Measurements from ENCODE around the gene RD3L. TPM values are rescaled to one million over a fixed set of nuclear protein-coding genes. Genes with fewer than 3 reads are reported as not detected.

RD3L gene
- total RNA-seq, 1 experiment from 2014 or later: not detected

- peak; percentile 86 for DNase-seq (ENCODE audit: low read depth, low spot score)
- Histone ChIP-seq H3K36me3 (ENCODE audit: control insufficient read depth in 1 of 2, insufficient read depth in 2 of 2, low read length in 2 of 2) (peaks cover 7% of the 10 kb centered on the region in 2 experiments; a peak in 3 of 4 replicates), H3K79me2 (ENCODE audit: insufficient read depth, low read length) (peaks cover 52% of the 10 kb centered on the region), H3K4me3 (replicated peaks in 1 of 2; ENCODE audit: low read depth in 1 of 2, low read length in 2 of 2) (peak overlapping the region; percentile 94 to 99), H3K4me1 (ENCODE audit: control insufficient read depth in 1 of 2, insufficient read depth in 2 of 2, low read length in 2 of 2) (peaks cover 6 to 16% of the 10 kb centered on the region in 2 experiments; a peak in 3 of 4 replicates), H2AFZ (ENCODE audit: low read depth, low read length, poor library complexity, severe bottlenecking) (peak overlapping the region; percentile 70), H3K9me2 (ENCODE audit: insufficient read depth) (no peaks in the 10 kb centered on the region), H3K9ac (ENCODE audit: low read length) (peak overlapping the region; percentile 89), H3K27me3 (ENCODE audit: insufficient read depth, low read length) (no peaks in the 10 kb centered on the region), H4K20me1 (ENCODE audit: insufficient read depth) (no peaks in the 10 kb centered on the region), H3K27ac (ENCODE audit: low read depth, low read length) (peak overlapping the region; percentile 85), H3K4me2 (ENCODE audit: low read length) (peak overlapping the region; percentile 88), H3K9me3 (ENCODE audit: control insufficient read depth in 1 of 2, insufficient read depth in 1 of 2, low read depth in 1 of 2, low read length in 2 of 2) (no peaks in the 10 kb centered on the region)
- RAD21 ChIA-PET (ENCODE audit: low non-redundant PET in 1 of 2, low total read pairs in 2 of 2, uncharacterized antibody in 2 of 2, unreplicated experiment in 2 of 2): interaction anchor here in 1 of 2 experiments (0.7 kb wide), 1 partner anchor 17 kb away, joined by 4 read pairs; no protein-coding TSS in a partner anchor
- intact Hi-C loops (cut with micrococcal nuclease): no loop called here
- BruUV-seq (replicated peaks): TSS peak; percentile 77
- POLR2A ChIA-PET: interaction anchor here (1.2 kb wide), 1 partner anchor 60 kb away, joined by 3 read pairs; no protein-coding TSS in a partner anchor
- CTCF ChIA-PET: interaction anchor here (0.6 to 1.4 kb wide), 8 partner anchors 10 to 115 kb away, joined by 3 to 4 read pairs (median 3); no protein-coding TSS in a partner anchor
- peak; percentile 98 for ATAC-seq
- TF ChIP-seq EZH2 (IDR thresholded peaks at IDR 0.05) (no peak), POLR2AphosphoS5 (IDR thresholded peaks at IDR 0.05; ENCODE audit: low read depth, low read length) (peak; percentile 97), SIN3A (IDR thresholded peaks at IDR 0.05; ENCODE audit: low read depth) (peak; percentile 93), ZNF274 (IDR thresholded peaks at IDR 0.05; ENCODE audit: low read depth, low read length) (no peak), EGR1 (IDR thresholded peaks at IDR 0.05; ENCODE audit: low read depth) (0 out of 2 replicates have a peak, but pooled peaks have one; percentile 56), SRF (IDR thresholded peaks at IDR 0.05; ENCODE audit: low read depth) (peak; percentile 30; the same call in 1 of the 2 replicates), FOSL1 (IDR thresholded peaks at IDR 0.05; ENCODE audit: low read depth) (0 out of 2 replicates have a peak, but pooled peaks have one; percentile 15), ELF1 (IDR thresholded peaks at IDR 0.05; ENCODE audit: borderline replicate concordance, low read depth) (peak; percentile 97), SP1 (IDR thresholded peaks at IDR 0.05; ENCODE audit: low read depth) (peak; percentile 71), CBX3 (IDR thresholded peaks at IDR 0.05; ENCODE audit: low read depth) (peak; percentile 90; the same call in 1 of the 2 replicates), TCF7L2 (IDR thresholded peaks at IDR 0.05; ENCODE audit: borderline replicate concordance, extremely low read depth, insufficient read depth, insufficient read length) (peak; percentile 31), EZH2phosphoT487 (IDR thresholded peaks at IDR 0.05; ENCODE audit: borderline replicate concordance) (no peak), JUND (IDR thresholded peaks at IDR 0.05) (0 out of 2 replicates have a peak, but pooled peaks have one; percentile 17), ZFX (IDR thresholded peaks at IDR 0.05) (peak; percentile 89), CEBPB (IDR thresholded peaks at IDR 0.05; ENCODE audit: low read depth) (no peak), RAD21 (IDR thresholded peaks at IDR 0.05; ENCODE audit: low read depth) (0 out of 2 replicates have a peak, but pooled peaks have one; percentile 24), YY1 (IDR thresholded peaks at IDR 0.05; ENCODE audit: extremely low read depth, insufficient replicate concordance, low read depth, low read length) (peak; percentile 77), REST (IDR thresholded peaks at IDR 0.05; ENCODE audit: low read depth) (no peak)
- TF ChIP-seq, protein P1, sequence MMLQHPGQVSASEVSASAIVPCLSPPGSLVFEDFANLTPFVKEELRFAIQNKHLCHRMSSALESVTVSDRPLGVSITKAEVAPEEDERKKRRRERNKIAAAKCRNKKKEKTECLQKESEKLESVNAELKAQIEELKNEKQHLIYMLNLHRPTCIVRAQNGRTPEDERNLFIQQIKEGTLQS (IDR thresholded peaks at IDR 0.05): no peak
- TF ChIP-seq, protein P2, sequence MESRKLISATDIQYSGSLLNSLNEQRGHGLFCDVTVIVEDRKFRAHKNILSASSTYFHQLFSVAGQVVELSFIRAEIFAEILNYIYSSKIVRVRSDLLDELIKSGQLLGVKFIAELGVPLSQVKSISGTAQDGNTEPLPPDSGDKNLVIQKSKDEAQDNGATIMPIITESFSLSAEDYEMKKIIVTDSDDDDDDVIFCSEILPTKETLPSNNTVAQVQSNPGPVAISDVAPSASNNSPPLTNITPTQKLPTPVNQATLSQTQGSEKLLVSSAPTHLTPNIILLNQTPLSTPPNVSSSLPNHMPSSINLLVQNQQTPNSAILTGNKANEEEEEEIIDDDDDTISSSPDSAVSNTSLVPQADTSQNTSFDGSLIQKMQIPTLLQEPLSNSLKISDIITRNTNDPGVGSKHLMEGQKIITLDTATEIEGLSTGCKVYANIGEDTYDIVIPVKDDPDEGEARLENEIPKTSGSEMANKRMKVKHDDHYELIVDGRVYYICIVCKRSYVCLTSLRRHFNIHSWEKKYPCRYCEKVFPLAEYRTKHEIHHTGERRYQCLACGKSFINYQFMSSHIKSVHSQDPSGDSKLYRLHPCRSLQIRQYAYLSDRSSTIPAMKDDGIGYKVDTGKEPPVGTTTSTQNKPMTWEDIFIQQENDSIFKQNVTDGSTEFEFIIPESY (IDR thresholded peaks at IDR 0.05; ENCODE audit: extremely low read depth, insufficient replicate concordance, low read length): peak; percentile 67
- TF ChIP-seq, protein P3, sequence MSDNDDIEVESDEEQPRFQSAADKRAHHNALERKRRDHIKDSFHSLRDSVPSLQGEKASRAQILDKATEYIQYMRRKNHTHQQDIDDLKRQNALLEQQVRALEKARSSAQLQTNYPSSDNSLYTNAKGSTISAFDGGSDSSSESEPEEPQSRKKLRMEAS (IDR thresholded peaks at IDR 0.05): peak; percentile 78
Measured at GRCh38 chr14:103920981-103921854, 21.1 kb downstream of the RD3L start.
